ENCODE results near the gene IP6K1. TPM values are rescaled to one million over a fixed set of nuclear protein-coding genes. Genes with fewer than 3 reads are reported as not detected.

Gene IP6K1
- total RNA-seq, 1 experiment from 2014 or later = 22.3 TPM

- H3K4me2 ChIP-seq (ENCODE audit: low read depth, low read length, poor library complexity, severe bottlenecking) = no peak overlapping the region
- H3K9ac ChIP-seq (ENCODE audit: low read length) = no peak overlapping the region
- H3K4me3 ChIP-seq (ENCODE audit: low read length) = no peak overlapping the region
- H3K4me1 ChIP-seq (ENCODE audit: low read length) = no peaks in the 10 kb centered on the region
- H4K20me1 ChIP-seq (ENCODE audit: insufficient read depth, low read depth, low read length) = no peaks in the 10 kb centered on the region
- H3K27me3 ChIP-seq (ENCODE audit: low read length) = no peaks in the 10 kb centered on the region
- no peaks in the 10 kb centered on the region for H3K9me3 ChIP-seq (ENCODE audit: low read length)
- no peak overlapping the region for H3K27ac ChIP-seq (ENCODE audit: low read length)
- H3K79me2 ChIP-seq (ENCODE audit: low read length) = no peaks in the 10 kb centered on the region
- no peak overlapping the region for H2AFZ ChIP-seq (ENCODE audit: low read length)
- DNase-seq = no peak
- H3K36me3 ChIP-seq (ENCODE audit: insufficient read depth, low read length) = no peaks in the 10 kb centered on the region
- no peaks in the 10 kb centered on the region for H3K9me2 ChIP-seq (replicated peaks; ENCODE audit: insufficient read depth, low read length)
Measured at GRCh38 chr3:49712631-49713317, 73.6 kb downstream of the IP6K1 start.

GRCh38 chr3:49712166-49712565 lies 74.2 kb downstream of the IP6K1 start:
- Histone ChIP-seq H4K20me1 (ENCODE audit: insufficient read depth, low read depth, low read length) (no peaks in the 10 kb centered on the region), H3K4me3 (ENCODE audit: low read length) (no peak overlapping the region), H3K79me2 (ENCODE audit: low read length) (no peaks in the 10 kb centered on the region), H3K36me3 (ENCODE audit: insufficient read depth, low read length) (no peaks in the 10 kb centered on the region), H3K9me3 (ENCODE audit: low read length) (no peaks in the 10 kb centered on the region), H3K9me2 (replicated peaks; ENCODE audit: insufficient read depth, low read length) (no peaks in the 10 kb centered on the region), H2AFZ (ENCODE audit: low read length) (no peak overlapping the region), H3K4me2 (ENCODE audit: low read depth, low read length, poor library complexity, severe bottlenecking) (no peak overlapping the region), H3K27ac (ENCODE audit: low read length) (no peak overlapping the region), H3K4me1 (ENCODE audit: low read length) (no peaks in the 10 kb centered on the region), H3K27me3 (ENCODE audit: low read length) (no peaks in the 10 kb centered on the region), H3K9ac (ENCODE audit: low read length) (no peak overlapping the region)
- DNase-seq = no peak

GRCh38 chr3:49711489-49711888 lies 74.9 kb downstream of the IP6K1 start:
- no peaks in the 10 kb centered on the region for H3K79me2 ChIP-seq (ENCODE audit: low read length)
- no peak overlapping the region for H2AFZ ChIP-seq (ENCODE audit: low read length)
- H3K27ac ChIP-seq (ENCODE audit: low read length) = no peak overlapping the region
- H3K4me3 ChIP-seq (ENCODE audit: low read length) = no peak overlapping the region
- H3K27me3 ChIP-seq (ENCODE audit: low read length) = no peaks in the 10 kb centered on the region
- H3K9me3 ChIP-seq (ENCODE audit: low read length) = no peaks in the 10 kb centered on the region
- H3K36me3 ChIP-seq (ENCODE audit: insufficient read depth, low read length) = no peaks in the 10 kb centered on the region
- no peaks in the 10 kb centered on the region for H3K4me1 ChIP-seq (ENCODE audit: low read length)
- no peaks in the 10 kb centered on the region for H3K9me2 ChIP-seq (replicated peaks; ENCODE audit: insufficient read depth, low read length)
- no peak overlapping the region for H3K9ac ChIP-seq (ENCODE audit: low read length)
- no peaks in the 10 kb centered on the region for H4K20me1 ChIP-seq (ENCODE audit: insufficient read depth, low read depth, low read length)
- no peak overlapping the region for H3K4me2 ChIP-seq (ENCODE audit: low read depth, low read length, poor library complexity, severe bottlenecking)
- DNase-seq = no peak

- DNase-seq = no peak
- H3K4me1 ChIP-seq (ENCODE audit: low read length) = no peaks in the 10 kb centered on the region
- H3K79me2 ChIP-seq (ENCODE audit: low read length) = no peaks in the 10 kb centered on the region
- no peaks in the 10 kb centered on the region for H4K20me1 ChIP-seq (ENCODE audit: insufficient read depth, low read depth, low read length)
- H3K27ac ChIP-seq (ENCODE audit: low read length) = no peak overlapping the region
- H3K36me3 ChIP-seq (ENCODE audit: insufficient read depth, low read length) = no peaks in the 10 kb centered on the region
- H3K9ac ChIP-seq (ENCODE audit: low read length) = no peak overlapping the region
- no peaks in the 10 kb centered on the region for H3K9me3 ChIP-seq (ENCODE audit: low read length)
- H3K4me3 ChIP-seq (ENCODE audit: low read length) = no peak overlapping the region
- no peaks in the 10 kb centered on the region for H3K9me2 ChIP-seq (replicated peaks; ENCODE audit: insufficient read depth, low read length)
- no peaks in the 10 kb centered on the region for H3K27me3 ChIP-seq (ENCODE audit: low read length)
- no peak overlapping the region for H3K4me2 ChIP-seq (ENCODE audit: low read depth, low read length, poor library complexity, severe bottlenecking)
- no peak overlapping the region for H2AFZ ChIP-seq (ENCODE audit: low read length)
Measured at GRCh38 chr3:49709852-49710251, 76.5 kb downstream of the IP6K1 start.

GRCh38 chr3:49707113-49707480 lies 79.2 kb downstream of the IP6K1 start:
- Histone ChIP-seq H3K27ac (ENCODE audit: low read length) (no peak overlapping the region), H3K4me3 (ENCODE audit: low read length) (no peak overlapping the region), H3K4me2 (ENCODE audit: low read depth, low read length, poor library complexity, severe bottlenecking) (no peak overlapping the region), H3K4me1 (ENCODE audit: low read length) (no peaks in the 10 kb centered on the region), H4K20me1 (ENCODE audit: insufficient read depth, low read depth, low read length) (no peaks in the 10 kb centered on the region), H3K36me3 (ENCODE audit: insufficient read depth, low read length) (no peaks in the 10 kb centered on the region), H3K27me3 (ENCODE audit: low read length) (no peaks in the 10 kb centered on the region), H3K9me2 (replicated peaks; ENCODE audit: insufficient read depth, low read length) (no peaks in the 10 kb centered on the region), H2AFZ (ENCODE audit: low read length) (no peak overlapping the region), H3K79me2 (ENCODE audit: low read length) (no peaks in the 10 kb centered on the region), H3K9me3 (ENCODE audit: low read length) (no peaks in the 10 kb centered on the region), H3K9ac (ENCODE audit: low read length) (no peak overlapping the region)
- DNase-seq = no peak

GRCh38 chr3:49706456-49707112 lies 79.8 kb downstream of the IP6K1 start:
- Histone ChIP-seq H3K9me3 (ENCODE audit: low read length) (no peaks in the 10 kb centered on the region), H3K4me1 (ENCODE audit: low read length) (no peaks in the 10 kb centered on the region), H3K9ac (ENCODE audit: low read length) (no peak overlapping the region), H3K4me2 (ENCODE audit: low read depth, low read length, poor library complexity, severe bottlenecking) (no peak overlapping the region), H3K27me3 (ENCODE audit: low read length) (no peaks in the 10 kb centered on the region), H3K79me2 (ENCODE audit: low read length) (no peaks in the 10 kb centered on the region), H2AFZ (ENCODE audit: low read length) (no peak overlapping the region), H3K4me3 (ENCODE audit: low read length) (no peak overlapping the region), H3K27ac (ENCODE audit: low read length) (no peak overlapping the region), H4K20me1 (ENCODE audit: insufficient read depth, low read depth, low read length) (no peaks in the 10 kb centered on the region), H3K36me3 (ENCODE audit: insufficient read depth, low read length) (no peaks in the 10 kb centered on the region), H3K9me2 (replicated peaks; ENCODE audit: insufficient read depth, low read length) (no peaks in the 10 kb centered on the region)
- DNase-seq = no peak

GRCh38 chr3:49705390-49705960 lies 80.9 kb downstream of the IP6K1 start:
- Histone ChIP-seq H3K9me2 (replicated peaks; ENCODE audit: insufficient read depth, low read length) (no peaks in the 10 kb centered on the region), H2AFZ (ENCODE audit: low read length) (no peak overlapping the region), H3K27me3 (ENCODE audit: low read length) (no peaks in the 10 kb centered on the region), H3K4me1 (ENCODE audit: low read length) (no peaks in the 10 kb centered on the region), H3K36me3 (ENCODE audit: insufficient read depth, low read length) (no peaks in the 10 kb centered on the region), H3K79me2 (ENCODE audit: low read length) (no peaks in the 10 kb centered on the region), H3K27ac (ENCODE audit: low read length) (no peak overlapping the region), H3K9me3 (ENCODE audit: low read length) (no peaks in the 10 kb centered on the region), H4K20me1 (ENCODE audit: insufficient read depth, low read depth, low read length) (no peaks in the 10 kb centered on the region), H3K4me2 (ENCODE audit: low read depth, low read length, poor library complexity, severe bottlenecking) (no peak overlapping the region), H3K4me3 (ENCODE audit: low read length) (no peak overlapping the region), H3K9ac (ENCODE audit: low read length) (no peak overlapping the region)
- no peak for DNase-seq

GRCh38 chr3:49704629-49705028 lies 81.7 kb downstream of the IP6K1 start:
- H3K4me2 ChIP-seq (ENCODE audit: low read depth, low read length, poor library complexity, severe bottlenecking) = no peak overlapping the region
- DNase-seq = no peak
- no peak overlapping the region for H2AFZ ChIP-seq (ENCODE audit: low read length)
- H4K20me1 ChIP-seq (ENCODE audit: insufficient read depth, low read depth, low read length) = no peaks in the 10 kb centered on the region
- H3K36me3 ChIP-seq (ENCODE audit: insufficient read depth, low read length) = no peaks in the 10 kb centered on the region
- no peak overlapping the region for H3K9ac ChIP-seq (ENCODE audit: low read length)
- H3K79me2 ChIP-seq (ENCODE audit: low read length) = no peaks in the 10 kb centered on the region
- H3K27ac ChIP-seq (ENCODE audit: low read length) = no peak overlapping the region
- H3K4me3 ChIP-seq (ENCODE audit: low read length) = no peak overlapping the region
- H3K27me3 ChIP-seq (ENCODE audit: low read length) = no peaks in the 10 kb centered on the region
- H3K4me1 ChIP-seq (ENCODE audit: low read length) = no peaks in the 10 kb centered on the region
- H3K9me2 ChIP-seq (replicated peaks; ENCODE audit: insufficient read depth, low read length) = no peaks in the 10 kb centered on the region
- H3K9me3 ChIP-seq (ENCODE audit: low read length) = no peaks in the 10 kb centered on the region
